ENCODE data around the gene SLC12A7.
"Not testable (repeated sequence)": the region's sequence is repeated elsewhere in the genome, so short reads cannot be mapped to it uniquely, and the experiment has no call there.

The SLC12A7 gene

GRCh38 chr5:1103093-1103492 lies 8.8 kb downstream of the SLC12A7 start:
- Mint-ChIP-seq H3K9me3 (ENCODE audit: low read depth) (no peaks in the 10 kb centered on the region), H3K4me3 (peak overlapping the region; percentile 59), H3K4me1 (ENCODE audit: low read depth) (peaks cover 58% of the 10 kb centered on the region), H3K27ac (peak overlapping the region; percentile 1), H3K36me3 (no peaks in the 10 kb centered on the region), H3K27me3 (no peaks in the 10 kb centered on the region)

DNA sequence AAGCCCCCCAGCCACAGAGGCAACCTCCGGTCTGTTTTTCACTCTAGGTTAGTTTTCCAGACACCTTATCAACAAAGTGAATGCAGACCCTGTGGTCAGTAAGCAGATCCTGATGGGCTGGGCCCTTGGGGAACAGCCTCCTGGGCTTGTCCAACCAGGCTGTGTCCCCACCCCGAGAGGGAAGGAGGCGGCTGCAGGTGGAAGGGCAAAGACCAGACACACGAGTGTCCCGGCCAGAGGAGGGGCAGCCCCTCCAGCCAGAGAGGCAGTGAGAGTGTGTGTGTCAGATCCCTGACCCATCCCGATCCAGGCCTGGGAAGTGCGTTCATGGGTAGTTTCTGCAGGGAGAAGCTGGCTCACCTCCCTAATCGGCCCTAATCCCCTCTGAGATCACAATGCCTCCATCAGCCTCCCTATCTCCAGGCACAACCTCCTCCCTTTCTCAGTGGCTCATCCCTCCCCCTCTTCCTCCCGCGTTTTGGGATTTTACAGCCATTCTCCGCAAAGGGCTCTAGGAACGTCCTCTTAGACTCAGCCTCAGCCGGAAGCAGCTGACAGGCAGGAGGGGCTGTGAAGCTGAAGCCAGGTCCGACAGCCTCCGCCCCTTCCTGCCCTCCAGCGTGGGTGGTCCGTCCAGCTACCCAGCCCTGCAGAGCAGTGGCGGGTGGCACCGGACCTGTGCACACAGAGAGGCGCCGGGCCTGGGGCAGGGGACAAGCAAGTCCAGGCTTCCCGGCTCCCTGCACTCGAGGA lies 9.7 kb downstream of the SLC12A7 start:
- Mint-ChIP-seq H3K4me1 (ENCODE audit: low read depth) (peaks cover 56% of the 10 kb centered on the region), H3K9me3 (ENCODE audit: low read depth) (no peaks in the 10 kb centered on the region), H3K27me3 (no peaks in the 10 kb centered on the region), H3K4me3 (no peak overlapping the region), H3K27ac (no peak overlapping the region), H3K36me3 (no peaks in the 10 kb centered on the region)

GRCh38 chr5:1100664-1101574 lies 10.9 kb downstream of the SLC12A7 start:
- Mint-ChIP-seq H3K27me3 (no peaks in the 10 kb centered on the region), H3K4me1 (ENCODE audit: low read depth) (peaks cover 49% of the 10 kb centered on the region), H3K4me3 (peak overlapping the region; percentile 13), H3K36me3 (no peaks in the 10 kb centered on the region), H3K9me3 (ENCODE audit: low read depth) (no peaks in the 10 kb centered on the region), H3K27ac (no peak overlapping the region)

DNA sequence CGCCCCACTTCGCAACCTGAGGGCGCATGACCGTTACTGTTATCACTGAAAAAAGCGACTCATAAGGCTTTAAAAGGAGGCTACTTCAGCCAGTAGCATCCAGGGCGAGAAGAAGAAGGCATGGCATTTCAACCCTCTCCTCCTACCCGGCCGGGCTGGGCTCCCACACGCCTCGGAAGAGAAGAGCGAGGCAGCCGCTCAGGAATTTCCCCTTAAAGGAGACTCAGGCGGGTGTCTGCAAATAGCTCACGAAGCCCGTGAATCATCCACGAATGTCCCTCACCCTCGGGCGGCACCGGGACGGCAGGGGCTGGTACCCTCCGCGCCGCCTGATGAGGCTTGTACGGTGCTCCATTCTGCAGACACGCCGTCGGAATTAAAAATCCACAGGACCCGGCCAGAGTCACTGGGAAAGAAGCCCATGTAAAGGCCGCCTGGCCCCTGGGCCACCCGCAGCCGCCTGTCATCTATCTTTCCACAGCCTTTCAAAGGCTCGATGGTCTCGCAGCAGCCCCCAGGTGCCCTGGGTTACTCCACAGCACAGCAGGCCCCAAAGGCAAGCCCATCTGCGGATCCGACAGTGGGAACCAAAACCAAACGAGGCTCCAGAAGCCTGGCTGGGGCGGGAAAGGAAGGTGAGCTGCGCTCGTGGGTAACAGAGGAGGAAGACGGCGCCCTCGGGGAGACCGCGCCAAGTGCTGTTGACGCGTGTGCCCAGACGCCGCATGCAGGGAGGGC lies 11.8 kb downstream of the SLC12A7 start:
- no peaks in the 10 kb centered on the region for H3K36me3 Mint-ChIP-seq
- no peak overlapping the region for H3K27ac Mint-ChIP-seq
- H3K4me3 Mint-ChIP-seq, result peak overlapping the region; percentile 13
- H3K9me3 Mint-ChIP-seq (ENCODE audit: low read depth), result no peaks in the 10 kb centered on the region
- no peaks in the 10 kb centered on the region for H3K27me3 Mint-ChIP-seq
- H3K4me1 Mint-ChIP-seq (ENCODE audit: low read depth), result peaks cover 43% of the 10 kb centered on the region

DNA sequence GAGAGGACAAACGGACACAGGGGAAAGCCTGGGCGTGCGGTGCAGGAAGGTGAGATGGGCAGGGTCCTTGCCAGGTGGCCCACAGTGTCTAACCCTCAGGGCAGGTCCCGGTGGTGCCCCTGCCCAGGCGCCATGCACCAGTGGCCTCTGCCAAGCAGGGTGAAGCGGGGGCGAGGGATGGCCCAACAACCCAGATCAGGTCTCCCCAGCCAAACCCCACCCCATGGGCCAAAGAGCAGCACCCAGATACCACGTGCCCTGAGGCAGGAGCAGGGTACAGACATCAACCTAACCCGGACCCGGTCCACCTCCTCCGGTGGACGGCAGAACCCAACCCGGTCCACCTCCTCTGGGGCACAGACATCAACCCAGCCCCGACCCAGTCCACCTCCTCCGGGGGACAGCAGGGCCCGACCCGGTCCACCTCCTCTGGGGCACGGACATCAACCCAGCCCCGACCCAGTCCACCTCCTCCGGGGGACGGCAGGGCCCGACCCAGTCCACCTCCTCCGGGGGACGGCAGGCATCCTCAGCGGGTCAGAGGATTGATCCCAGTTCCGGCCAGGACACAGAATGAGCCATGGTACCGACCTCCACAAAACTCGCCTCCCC lies 12.8 kb downstream of the SLC12A7 start:
- Mint-ChIP-seq H3K4me3 (no peak overlapping the region), H3K9me3 (ENCODE audit: low read depth) (no peaks in the 10 kb centered on the region), H3K4me1 (ENCODE audit: low read depth) (peaks cover 36% of the 10 kb centered on the region), H3K36me3 (no peaks in the 10 kb centered on the region), H3K27ac (no peak overlapping the region), H3K27me3 (no peaks in the 10 kb centered on the region)

DNA sequence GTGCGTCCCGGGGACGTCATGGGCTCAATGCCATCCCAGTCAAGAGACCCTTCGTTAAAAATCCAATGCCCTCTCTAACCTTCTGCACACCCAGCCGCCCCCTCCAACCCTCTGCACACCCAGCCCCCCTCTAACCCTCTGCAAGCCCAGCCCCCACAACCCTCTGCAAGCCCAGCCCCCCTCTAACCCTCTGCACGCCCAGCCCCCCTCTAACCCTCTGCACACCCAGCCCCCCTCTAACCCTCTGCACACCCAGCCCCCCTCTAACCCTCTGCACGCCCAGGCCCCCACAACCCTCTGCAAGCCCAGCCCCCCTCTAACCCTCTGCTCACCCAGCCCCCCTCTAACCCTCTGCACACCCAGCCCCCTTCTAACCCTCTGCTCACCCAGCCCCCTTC lies 13.9 kb downstream of the SLC12A7 start:
- H3K4me1 Mint-ChIP-seq (ENCODE audit: low read depth), result peaks cover 26% of the 10 kb centered on the region
- not testable (repeated sequence) for H3K27ac Mint-ChIP-seq; H3K27me3 Mint-ChIP-seq; H3K36me3 Mint-ChIP-seq; H3K4me3 Mint-ChIP-seq; H3K9me3 Mint-ChIP-seq (ENCODE audit: low read depth)

DNA sequence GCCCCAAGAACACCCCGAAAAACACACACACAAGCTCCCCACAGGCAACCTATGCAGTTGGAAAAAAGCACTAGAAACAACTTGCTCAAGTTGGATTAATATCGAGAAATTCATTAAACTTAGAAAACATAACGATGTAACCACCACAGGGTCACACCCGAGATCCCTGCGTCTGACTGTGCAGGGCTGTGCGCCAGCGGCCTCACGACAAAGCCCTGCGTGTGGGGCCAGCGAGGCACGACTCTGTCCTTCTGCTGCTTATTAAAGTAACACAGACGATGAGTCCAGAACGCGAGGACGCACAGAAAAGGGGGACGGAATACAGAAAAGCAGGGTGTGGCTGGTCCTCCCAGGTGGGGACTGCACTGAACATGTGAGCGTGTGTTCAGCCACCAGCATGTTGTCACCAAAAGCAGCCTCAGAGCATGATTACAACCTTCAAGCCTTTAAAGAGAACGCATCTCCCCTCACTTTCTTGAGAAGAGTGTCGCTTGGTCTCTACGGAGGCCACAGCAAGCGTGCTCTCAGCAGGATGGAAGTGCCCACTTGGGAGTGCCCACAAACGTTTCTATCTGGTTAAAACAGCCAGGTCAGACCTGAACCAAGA lies 14.4 kb downstream of the SLC12A7 start:
- Mint-ChIP-seq H3K27me3 (no peaks in the 10 kb centered on the region), H3K36me3 (no peaks in the 10 kb centered on the region), H3K27ac (peak overlapping the region; percentile 7), H3K9me3 (ENCODE audit: low read depth) (no peaks in the 10 kb centered on the region), H3K4me1 (ENCODE audit: low read depth) (peaks cover 26% of the 10 kb centered on the region), H3K4me3 (peak overlapping the region; percentile 25)

DNA sequence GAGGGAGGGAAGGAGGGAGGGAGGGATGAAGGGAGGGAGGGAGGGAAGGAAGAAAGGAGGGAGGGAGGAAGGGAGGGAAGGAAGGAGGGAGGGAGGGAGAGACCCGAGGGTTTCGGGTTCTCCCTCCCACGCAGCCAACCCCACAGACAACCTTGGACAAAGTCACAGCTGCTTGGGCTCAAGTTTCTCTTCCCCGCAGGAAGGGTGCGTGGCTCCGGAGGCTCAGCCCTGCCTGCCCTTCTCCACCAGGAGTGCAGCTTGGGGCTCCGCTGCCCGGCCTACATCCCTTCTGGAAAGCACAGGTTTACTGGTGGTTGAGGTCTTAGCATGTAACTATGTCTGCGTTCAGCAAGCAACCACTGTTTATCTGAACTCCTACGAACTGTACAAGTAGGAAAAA lies 15.0 kb downstream of the SLC12A7 start:
- peaks cover 22% of the 10 kb centered on the region for H3K4me1 Mint-ChIP-seq (ENCODE audit: low read depth)
- peak overlapping the region; percentile 7 for H3K27ac Mint-ChIP-seq
- no peaks in the 10 kb centered on the region for H3K27me3 Mint-ChIP-seq
- no peaks in the 10 kb centered on the region for H3K9me3 Mint-ChIP-seq (ENCODE audit: low read depth)
- H3K4me3 Mint-ChIP-seq, result no peak overlapping the region
- no peaks in the 10 kb centered on the region for H3K36me3 Mint-ChIP-seq

GRCh38 chr5:1095990-1096363 lies 15.9 kb downstream of the SLC12A7 start:
- no peak overlapping the region for H3K27ac Mint-ChIP-seq
- H3K4me3 Mint-ChIP-seq, result no peak overlapping the region
- no peaks in the 10 kb centered on the region for H3K27me3 Mint-ChIP-seq

GRCh38 chr5:1095302-1095989 lies 16.4 kb downstream of the SLC12A7 start:
- no peak overlapping the region for H3K4me3 Mint-ChIP-seq
- H3K36me3 Mint-ChIP-seq, result no peaks in the 10 kb centered on the region
- peaks cover 18% of the 10 kb centered on the region for H3K4me1 Mint-ChIP-seq (ENCODE audit: low read depth)
- H3K9me3 Mint-ChIP-seq (ENCODE audit: low read depth), result no peaks in the 10 kb centered on the region
- H3K27ac Mint-ChIP-seq, result no peak overlapping the region
- H3K27me3 Mint-ChIP-seq, result no peaks in the 10 kb centered on the region

More at GRCh38 chr5:1095990-1096363, 15.9 kb downstream of the SLC12A7 start:
- no peaks in the 10 kb centered on the region for H3K9me3 Mint-ChIP-seq (ENCODE audit: low read depth)
- H3K4me1 Mint-ChIP-seq (ENCODE audit: low read depth), result peaks cover 21% of the 10 kb centered on the region
- H3K36me3 Mint-ChIP-seq, result no peaks in the 10 kb centered on the region

DNA sequence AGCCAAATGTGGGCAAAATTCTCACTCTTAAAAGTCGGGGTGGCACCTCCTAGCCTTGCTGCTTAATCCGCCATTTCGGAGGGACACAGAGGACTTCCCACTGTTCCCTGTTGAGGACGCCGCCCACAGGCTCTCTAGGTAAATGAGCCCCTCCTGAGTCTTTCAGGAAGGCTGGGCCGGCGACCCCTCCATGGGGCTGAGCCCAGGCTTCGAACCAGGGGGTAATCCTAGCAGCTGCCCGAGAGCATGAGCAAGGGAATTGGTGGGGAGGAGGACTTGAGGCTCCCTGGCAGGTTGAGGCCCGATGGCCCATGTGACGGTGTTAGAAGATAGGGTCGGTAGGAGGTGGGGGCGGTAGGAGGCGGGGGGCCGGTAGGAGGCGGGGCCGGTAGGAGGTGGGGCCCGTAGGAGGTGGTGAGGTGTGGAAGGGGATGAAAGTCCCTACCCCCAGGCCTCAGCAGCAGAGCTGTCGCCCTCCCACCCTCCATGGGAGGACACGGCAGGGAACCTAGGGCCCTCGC lies 17.1 kb downstream of the SLC12A7 start:
- Mint-ChIP-seq H3K9me3 (ENCODE audit: low read depth) (no peaks in the 10 kb centered on the region), H3K27me3 (no peaks in the 10 kb centered on the region), H3K36me3 (no peaks in the 10 kb centered on the region), H3K4me3 (no peak overlapping the region), H3K27ac (no peak overlapping the region), H3K4me1 (ENCODE audit: low read depth) (peaks cover 16% of the 10 kb centered on the region)

DNA sequence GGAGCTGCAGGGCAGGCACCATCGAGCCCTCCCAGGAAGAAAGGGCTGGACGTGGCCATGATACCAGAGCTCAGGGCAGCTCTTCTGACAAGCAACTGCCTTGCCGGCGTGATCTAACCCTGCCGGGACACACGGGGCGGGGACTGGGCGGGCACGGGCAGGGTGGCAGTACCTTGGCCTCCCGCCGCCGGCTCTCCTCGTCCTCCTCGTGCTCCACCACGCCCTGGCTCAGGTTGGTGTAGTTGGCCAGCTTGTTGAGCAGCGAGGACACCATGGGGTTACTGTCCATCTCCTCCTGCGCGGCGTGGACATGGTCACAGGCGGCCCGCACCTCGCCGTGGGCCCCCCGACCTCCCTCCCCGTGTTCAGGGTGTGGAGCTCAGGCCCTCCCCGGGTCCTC lies 18.5 kb downstream of the SLC12A7 start:
- Mint-ChIP-seq H3K36me3 (no peaks in the 10 kb centered on the region), H3K27me3 (no peaks in the 10 kb centered on the region), H3K9me3 (ENCODE audit: low read depth) (no peaks in the 10 kb centered on the region), H3K27ac (no peak overlapping the region), H3K4me3 (no peak overlapping the region), H3K4me1 (ENCODE audit: low read depth) (peaks cover 12% of the 10 kb centered on the region)

GRCh38 chr5:1092122-1092521 lies 19.7 kb downstream of the SLC12A7 start:
- Mint-ChIP-seq H3K27ac (no peak overlapping the region), H3K4me1 (ENCODE audit: low read depth) (peaks cover 5% of the 10 kb centered on the region), H3K36me3 (no peaks in the 10 kb centered on the region), H3K27me3 (no peaks in the 10 kb centered on the region), H3K9me3 (ENCODE audit: low read depth) (no peaks in the 10 kb centered on the region), H3K4me3 (no peak overlapping the region)

GRCh38 chr5:1091632-1092031 lies 20.2 kb downstream of the SLC12A7 start:
- H3K4me3 Mint-ChIP-seq, result no peak overlapping the region
- H3K4me1 Mint-ChIP-seq (ENCODE audit: low read depth), result peaks cover 2% of the 10 kb centered on the region
- H3K9me3 Mint-ChIP-seq (ENCODE audit: low read depth), result no peaks in the 10 kb centered on the region
- no peaks in the 10 kb centered on the region for H3K36me3 Mint-ChIP-seq
- H3K27ac Mint-ChIP-seq, result no peak overlapping the region
- no peaks in the 10 kb centered on the region for H3K27me3 Mint-ChIP-seq

Data from activated naive CD8-positive, alpha-beta T cell (primary cell).